Progenitor cell of endocrine pancreas (in vitro differentiated cells): Measurements from ENCODE around the gene EMC6. TPM values are rescaled to one million over a fixed set of nuclear protein-coding genes. Genes with fewer than 3 reads are reported as not detected.

ENCODE experiments used
- DNase-seq: peaks from one replicate; pipeline ENCODE4 v3.0.0; 2021; ENCODE audit warnings: low spot score; ENCODE audit not compliant: unreplicated experiment
- H3K27ac Mint-ChIP-seq: 2 replicates; pipeline ENCODE4 v1.8.0; 2021; ENCODE audit warnings: mild to moderate bottlenecking, moderate library complexity, mixed read lengths
- H3K27me3 Mint-ChIP-seq: 2 replicates; pipeline ENCODE4 v1.8.0; 2021; ENCODE audit warnings: mixed read lengths
- H3K36me3 Mint-ChIP-seq: 2 replicates; pipeline ENCODE4 v1.8.0; 2022; ENCODE audit warnings: mixed read lengths; ENCODE audit not compliant: insufficient read depth
- H3K4me1 Mint-ChIP-seq: 2 replicates; pipeline ENCODE4 v1.8.0; 2021; ENCODE audit warnings: low read depth, mixed read lengths
- H3K4me3 Mint-ChIP-seq: 2 replicates; pipeline ENCODE4 v1.8.0; 2021; ENCODE audit warnings: low read depth, mild to moderate bottlenecking, moderate library complexity, mixed read lengths
- H3K9me3 Mint-ChIP-seq: 2 replicates; pipeline ENCODE4 v1.8.0; 2021; ENCODE audit warnings: low read depth, mixed read lengths
- long read RNA-seq: library from polyadenylated mRNA; unstranded; transcript quantifications from one replicate; pipeline ENCODE4 v2.0.0, GENCODE V29; 2020
- total RNA-seq: library from RNA; stranded (reverse); gene quantifications from 2 replicates; pipeline ENCODE4 v1.2.1, GENCODE V29; 2021
- TF ChIP-seq, protein P1 (sequence below): fragments of 200-600 bp; sonication (generic); IDR thresholded peaks from one replicate; pipeline ENCODE4 v1.5.0; 2021; ENCODE audit warnings: antibody characterized with exemption, mild to moderate bottlenecking; ENCODE audit not compliant: unreplicated experiment

EMC6 gene
- 40.0 and 42.8 TPM in 2 replicates for total RNA-seq
- long read RNA-seq, transcript EMC6-201 (2 exons, 653 nt): major isoform, 13 of 17 reads
- long read RNA-seq, partial matches to known transcripts: 0 of 17 reads
- long read RNA-seq, other reads (novel, unspliced or antisense): 4 of 17 reads

- H3K36me3 Mint-ChIP-seq: peaks cover 5% of the 10 kb centered on the region
- TF ChIP-seq, protein P1, sequence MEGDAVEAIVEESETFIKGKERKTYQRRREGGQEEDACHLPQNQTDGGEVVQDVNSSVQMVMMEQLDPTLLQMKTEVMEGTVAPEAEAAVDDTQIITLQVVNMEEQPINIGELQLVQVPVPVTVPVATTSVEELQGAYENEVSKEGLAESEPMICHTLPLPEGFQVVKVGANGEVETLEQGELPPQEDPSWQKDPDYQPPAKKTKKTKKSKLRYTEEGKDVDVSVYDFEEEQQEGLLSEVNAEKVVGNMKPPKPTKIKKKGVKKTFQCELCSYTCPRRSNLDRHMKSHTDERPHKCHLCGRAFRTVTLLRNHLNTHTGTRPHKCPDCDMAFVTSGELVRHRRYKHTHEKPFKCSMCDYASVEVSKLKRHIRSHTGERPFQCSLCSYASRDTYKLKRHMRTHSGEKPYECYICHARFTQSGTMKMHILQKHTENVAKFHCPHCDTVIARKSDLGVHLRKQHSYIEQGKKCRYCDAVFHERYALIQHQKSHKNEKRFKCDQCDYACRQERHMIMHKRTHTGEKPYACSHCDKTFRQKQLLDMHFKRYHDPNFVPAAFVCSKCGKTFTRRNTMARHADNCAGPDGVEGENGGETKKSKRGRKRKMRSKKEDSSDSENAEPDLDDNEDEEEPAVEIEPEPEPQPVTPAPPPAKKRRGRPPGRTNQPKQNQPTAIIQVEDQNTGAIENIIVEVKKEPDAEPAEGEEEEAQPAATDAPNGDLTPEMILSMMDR: no peak
- peak; percentile 100 for DNase-seq
- no peaks in the 10 kb centered on the region for H3K9me3 Mint-ChIP-seq
- H3K4me1 Mint-ChIP-seq: peaks cover 17% of the 10 kb centered on the region
- peak within 1 kb of the TSS; percentile 98 for H3K27ac Mint-ChIP-seq
- peak within 1 kb of the TSS; percentile 96 for H3K4me3 Mint-ChIP-seq
- H3K27me3 Mint-ChIP-seq: no peaks in the 10 kb centered on the region
Measured at GRCh38 chr17:3668279-3669084, at the start of gene EMC6, which contains the start of gene TAX1BP3. EMC6 (plus strand) TSS chr17:3668812; CDS start chr17:3669147, 335 bp downstream. TAX1BP3 (minus strand) TSS chr17:3668578; CDS start chr17:3668526, 52 bp downstream.

GRCh38 chr17:3621146-3621720 is 47.4 kb upstream of the EMC6 start:
- DNase-seq: no peak
- Mint-ChIP-seq H3K4me3 (no peak overlapping the region), H3K27me3 (no peaks in the 10 kb centered on the region), H3K36me3 (peaks cover 45% of the 10 kb centered on the region), H3K9me3 (no peaks in the 10 kb centered on the region), H3K4me1 (no peaks in the 10 kb centered on the region), H3K27ac (no peak overlapping the region)
- TF ChIP-seq, protein P1: no peak

DNA sequence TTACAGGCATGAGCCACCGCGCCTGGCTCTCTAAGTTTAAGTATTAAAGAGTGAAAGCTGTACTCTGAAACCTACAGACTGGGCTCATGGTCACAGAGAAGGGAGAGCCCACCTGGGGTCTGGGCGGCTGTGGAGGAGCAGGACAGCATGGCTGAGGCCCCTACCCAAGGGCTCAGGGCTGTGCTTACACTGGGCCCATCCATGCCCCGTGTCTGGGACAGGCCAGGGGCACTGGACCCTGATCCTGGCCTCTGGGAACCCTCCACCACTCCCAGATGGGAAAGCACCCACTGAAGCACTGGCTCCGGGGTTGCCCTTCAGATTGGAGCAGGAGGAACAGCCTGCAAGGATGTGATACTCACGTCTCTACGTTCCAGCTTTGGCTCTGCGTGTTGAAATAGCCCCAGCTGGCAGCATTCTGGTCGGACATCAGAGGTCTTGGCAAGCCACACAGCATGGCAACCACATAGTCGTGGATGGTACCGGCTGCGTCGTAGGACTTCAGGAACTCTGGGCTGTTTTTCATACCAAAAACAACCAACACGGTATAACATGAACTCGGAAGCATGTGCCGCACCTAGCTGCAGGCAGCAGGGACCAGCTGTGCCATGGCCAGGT is 45.5 kb upstream of the EMC6 start:
- Mint-ChIP-seq H3K9me3 (no peaks in the 10 kb centered on the region), H3K27me3 (no peaks in the 10 kb centered on the region), H3K4me3 (no peak overlapping the region), H3K27ac (no peak overlapping the region), H3K4me1 (no peaks in the 10 kb centered on the region), H3K36me3 (peaks cover 41% of the 10 kb centered on the region)
- TF ChIP-seq, protein P1: no peak
- DNase-seq: no peak

DNA sequence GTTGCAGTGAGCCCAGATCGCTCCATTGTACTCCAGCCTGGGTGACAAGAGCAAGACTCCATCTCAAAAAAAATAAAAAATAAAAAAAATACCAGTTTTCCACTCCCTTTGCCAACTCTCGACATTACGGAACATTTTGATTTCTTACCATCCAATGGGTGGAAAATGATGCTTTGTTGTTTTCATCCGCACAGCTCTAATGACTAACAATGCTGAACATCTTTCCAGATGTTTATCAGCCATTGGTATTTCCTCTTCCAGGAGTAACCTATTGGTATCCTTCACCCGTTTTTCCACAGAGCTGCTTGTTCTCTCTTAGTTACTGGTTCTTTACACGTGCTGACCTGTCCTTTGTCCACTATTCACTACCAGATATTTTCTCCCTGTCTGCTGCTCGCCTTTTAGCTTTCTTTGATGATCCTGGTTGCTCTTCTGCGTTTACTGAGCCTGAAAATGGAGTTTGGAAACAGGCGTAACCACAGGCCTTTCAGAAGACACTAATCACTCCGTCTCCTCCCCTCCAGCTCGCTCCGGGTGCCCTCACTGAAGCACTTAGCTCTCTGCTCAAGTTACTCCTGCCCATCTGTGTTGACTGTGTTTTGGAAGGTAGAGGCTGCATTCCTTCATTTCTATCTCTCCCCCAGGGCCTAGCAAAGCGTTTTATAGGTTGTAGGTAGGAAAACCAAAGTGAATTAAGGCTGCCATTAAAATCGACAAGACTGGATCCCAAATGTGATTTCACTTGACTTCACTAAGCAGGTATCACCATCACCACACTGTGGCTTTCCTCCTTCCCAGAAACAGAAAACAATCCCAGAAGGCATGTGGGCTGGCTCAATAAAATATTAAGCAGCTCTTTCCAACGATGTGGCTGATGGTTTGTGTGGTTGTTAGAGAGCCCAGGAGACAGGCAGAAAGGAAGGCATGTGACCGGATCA is 41.5 kb upstream of the EMC6 start:
- Mint-ChIP-seq H3K4me1 (no peaks in the 10 kb centered on the region), H3K27me3 (no peaks in the 10 kb centered on the region), H3K4me3 (no peak overlapping the region), H3K36me3 (peaks cover 25% of the 10 kb centered on the region), H3K9me3 (no peaks in the 10 kb centered on the region), H3K27ac (peak overlapping the region; percentile 1)
- TF ChIP-seq, protein P1: no peak
- no peak for DNase-seq
